Trophoblast cell (in vitro differentiated cells and primary cell): ENCODE data around the gene HOMER3. TPM values are rescaled to one million over a fixed set of nuclear protein-coding genes. Genes with fewer than 3 reads are reported as not detected.

Experiments
- DNase-seq, 2 donors: peaks; one replicate each; pipeline ENCODE4 v3.0.0-alpha.2; 2016
- H2AFZ ChIP-seq: 2 replicates; pipeline ENCODE4 v1.6.1; 2013; ENCODE audit warnings: low read length, moderate library complexity, mild to moderate bottlenecking; ENCODE audit not compliant: insufficient read depth, poor library complexity
- H2AK5ac ChIP-seq: 2 replicates; pipeline ENCODE4 v1.6.1; 2013; ENCODE audit warnings: mild to moderate bottlenecking, low read length
- H2BK120ac ChIP-seq: 2 replicates; pipeline ENCODE4 v1.6.1; 2013; ENCODE audit warnings: low read length, mild to moderate bottlenecking, moderate library complexity; ENCODE audit not compliant: insufficient read depth, poor library complexity
- H2BK12ac ChIP-seq: 2 replicates; pipeline ENCODE4 v1.6.1; 2013; ENCODE audit warnings: mild to moderate bottlenecking, low read length, moderate library complexity
- H2BK5ac ChIP-seq: 2 replicates; pipeline ENCODE4 v1.6.1; 2013; ENCODE audit warnings: low read length, low read depth, moderate library complexity, mild to moderate bottlenecking; ENCODE audit not compliant: poor library complexity
- H3K14ac ChIP-seq: 2 replicates; pipeline ENCODE4 v1.6.1; 2013; ENCODE audit warnings: mild to moderate bottlenecking, low read length
- H3K18ac ChIP-seq: 2 replicates; pipeline ENCODE4 v1.6.1; 2013; ENCODE audit warnings: mild to moderate bottlenecking, low read length
- H3K23ac ChIP-seq: 2 replicates; pipeline ENCODE4 v1.6.1; 2013; ENCODE audit warnings: low read length
- H3K27ac ChIP-seq: 2 replicates; pipeline ENCODE4 v1.5.1; 2013; ENCODE audit warnings: low read depth, mild to moderate bottlenecking, inconsistent platforms, low read length, moderate library complexity
- H3K27me3 ChIP-seq: 2 replicates; pipeline ENCODE4 v1.6.1; 2013; ENCODE audit warnings: inconsistent platforms, mild to moderate bottlenecking, low read length, moderate library complexity; ENCODE audit not compliant: insufficient read depth
- H3K36me3 ChIP-seq, 2 experiments: 1 replicate in 1 of 2; 2 replicates in 1 of 2; pipeline ENCODE4 v1.6.1; 2013; ENCODE audit warnings: low read length in 2 of 2, mild to moderate bottlenecking in 2 of 2, moderate library complexity in 1 of 2; ENCODE audit not compliant: insufficient read depth in 2 of 2, control insufficient read depth in 1 of 2
- H3K4ac ChIP-seq: 2 replicates; pipeline ENCODE4 v1.6.1; 2013; ENCODE audit warnings: low read depth, mild to moderate bottlenecking, low read length, moderate library complexity
- H3K4me1 ChIP-seq, 2 experiments: 1 replicate in 1 of 2; 2 replicates in 1 of 2; pipeline ENCODE4 v1.6.1; 2013; ENCODE audit warnings: low read length in 2 of 2, mild to moderate bottlenecking in 2 of 2, moderate library complexity in 1 of 2; ENCODE audit not compliant: insufficient read depth in 2 of 2, control insufficient read depth in 1 of 2
- H3K4me2 ChIP-seq: 2 replicates; pipeline ENCODE4 v1.6.1; 2013; ENCODE audit warnings: inconsistent platforms, mild to moderate bottlenecking, low read length, moderate library complexity
- H3K4me3 ChIP-seq: 2 replicates; pipeline ENCODE4 v1.5.1; 2013; ENCODE audit warnings: mild to moderate bottlenecking, low read depth, low read length, inconsistent platforms
- H3K79me1 ChIP-seq: one replicate; pipeline ENCODE4 v1.6.1; 2013; ENCODE audit warnings: low read length
- H3K79me2 ChIP-seq: 2 replicates; pipeline ENCODE4 v1.6.1; 2013; ENCODE audit warnings: low read length, mild to moderate bottlenecking; ENCODE audit not compliant: control insufficient read depth, insufficient read depth, poor library complexity
- H3K9ac ChIP-seq: 2 replicates; pipeline ENCODE4 v1.6.1; 2013; ENCODE audit warnings: mild to moderate bottlenecking, low read length
- H3K9me3 ChIP-seq: 2 replicates; pipeline ENCODE4 v1.6.1; 2013; ENCODE audit warnings: low read depth, mild to moderate bottlenecking, control low read depth, inconsistent platforms, low read length; ENCODE audit not compliant: insufficient read depth
- H4K12ac ChIP-seq: 2 replicates; pipeline ENCODE4 v1.6.1; 2013; ENCODE audit warnings: low read depth, mild to moderate bottlenecking, low read length, moderate library complexity
- H4K8ac ChIP-seq: 2 replicates; pipeline ENCODE4 v1.6.1; 2013; ENCODE audit warnings: low read depth, mild to moderate bottlenecking, low read length, moderate library complexity
- H4K91ac ChIP-seq: one replicate; pipeline ENCODE4 v1.6.1; 2013; ENCODE audit warnings: low read depth, mild to moderate bottlenecking, low read length, moderate library complexity
- WGBS: extraction: QIAGEN DNeasy Blood & Tissue Kit; methylation state at CpG from one replicate; pipeline ENCODE4 v1.1.7; 2013; ENCODE audit warnings: missing lambda C conversion rate; ENCODE audit not compliant: insufficient read length, insufficient coverage; ENCODE audit errors: extremely low coverage; 5-methylcytosine and 5-hydroxymethylcytosine counted together
- polyA plus RNA-seq: library from polyadenylated mRNA; stranded (reverse); fragments of 200-250 nt; gene quantifications from 2 replicates; pipeline ENCODE4 v1.2.3, GENCODE V29; 2013

HOMER3 gene
- 29.5 and 31.8 TPM in 2 replicates for polyA plus RNA-seq

GRCh38 chr19:18940769-18941627, at the start of gene HOMER3:
HOMER3 (minus strand) TSS chr19:18941217; CDS start chr19:18938982, 2,235 bp downstream.
- Histone ChIP-seq H3K79me2 (peaks cover 9% of the 10 kb centered on the region), H3K14ac (peak within 1 kb of the TSS; percentile 100), H3K27ac (no peak within 1 kb of the TSS), H4K12ac (peak within 1 kb of the TSS; percentile 92), H3K23ac (no peak within 1 kb of the TSS), H3K4me2 (peak within 1 kb of the TSS; percentile 66), H2BK12ac (peak within 1 kb of the TSS; percentile 44), H3K4ac (peak within 1 kb of the TSS; percentile 90), H3K9me3 (no peaks in the 10 kb centered on the region), H2BK5ac (peak within 1 kb of the TSS; percentile 80), H2BK120ac (peak within 1 kb of the TSS; percentile 99), H2AK5ac (peak within 1 kb of the TSS; percentile 76), H4K91ac (peak within 1 kb of the TSS; percentile 96), H4K8ac (peak within 1 kb of the TSS; percentile 97), H3K27me3 (no peaks in the 10 kb centered on the region), H3K79me1 (peaks cover 10% of the 10 kb centered on the region), H3K9ac (peak within 1 kb of the TSS; percentile 90), H3K18ac (peak within 1 kb of the TSS; percentile 98), H3K4me1 (peaks cover 0 to 8% of the 10 kb centered on the region in 2 experiments), H3K4me3 (peak within 1 kb of the TSS; percentile 82), H3K36me3 (peaks cover 13 to 15% of the 10 kb centered on the region in 2 experiments), H2AFZ (peak within 1 kb of the TSS; percentile 93)
- WGBS, result no CpG with 5 or more reads among the region's 81 CpGs
- peak; percentile 46 to 83 for DNase-seq

DNA sequence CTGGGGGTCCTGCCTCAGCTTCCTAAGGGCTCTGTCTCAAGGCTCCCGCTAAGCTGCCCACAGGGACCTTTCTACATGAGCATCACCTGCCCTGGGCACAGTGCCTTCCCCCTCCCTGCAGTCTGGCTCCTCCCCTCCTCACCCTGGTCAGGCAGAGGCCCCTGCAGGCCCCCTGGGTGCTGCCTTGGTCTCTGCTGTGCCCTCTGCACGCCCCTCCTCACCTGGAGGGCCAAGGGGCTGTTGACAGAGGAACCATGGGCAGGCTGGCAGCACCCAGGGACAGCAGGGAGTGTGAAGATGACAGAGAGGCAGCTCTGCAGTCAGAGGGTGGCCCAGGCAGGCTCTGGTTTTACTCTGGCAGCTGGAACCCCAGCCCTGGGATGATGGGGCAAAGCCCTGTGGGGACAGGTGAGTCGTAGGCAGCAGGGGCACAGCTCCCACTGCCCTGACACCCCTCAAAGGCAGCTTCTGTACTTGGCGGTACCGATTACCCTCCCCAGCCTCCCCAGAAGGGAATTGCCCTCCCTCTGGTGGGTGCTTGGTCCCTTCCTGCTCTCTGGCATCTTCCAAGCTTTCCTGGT, 49.2 kb upstream of the HOMER3 start:
- WGBS, result no CpG with 5 or more reads among the region's 5 CpGs
- no peaks in the 10 kb centered on the region for H3K79me1 ChIP-seq

GRCh38 chr19:18989316-18989715, 48.3 kb upstream of the HOMER3 start:
- Histone ChIP-seq H3K79me1 (no peaks in the 10 kb centered on the region), H4K91ac (no peak overlapping the region), H2BK5ac (no peak overlapping the region), H3K79me2 (no peaks in the 10 kb centered on the region), H3K4me3 (no peak overlapping the region), H4K8ac (no peak overlapping the region), H3K14ac (no peak overlapping the region), H3K4me1 (no peaks in the 10 kb centered on the region), H3K27me3 (no peaks in the 10 kb centered on the region), H3K4ac (no peak overlapping the region), H3K4me2 (no peak overlapping the region), H2BK120ac (no peak overlapping the region), H3K9ac (no peak overlapping the region), H3K27ac (no peak overlapping the region), H4K12ac (no peak overlapping the region), H3K9me3 (no peaks in the 10 kb centered on the region), H3K23ac (no peak overlapping the region), H3K18ac (no peak overlapping the region), H2AK5ac (no peak overlapping the region), H2BK12ac (no peak overlapping the region), H3K36me3 (peaks cover 28 to 30% of the 10 kb centered on the region in 2 experiments), H2AFZ (no peak overlapping the region)
- no peak for DNase-seq
- WGBS, result no CpG with 5 or more reads among the region's 10 CpGs

More for the DNA sequence above, 49.2 kb upstream of the HOMER3 start:
- DNase-seq, result no peak
- no peak overlapping the region for H2AK5ac ChIP-seq
- H2BK12ac ChIP-seq, result no peak overlapping the region
- no peak overlapping the region for H3K18ac ChIP-seq
- H3K79me2 ChIP-seq, result no peaks in the 10 kb centered on the region
- no peak overlapping the region for H4K8ac ChIP-seq
- H3K27me3 ChIP-seq, result no peaks in the 10 kb centered on the region
- H2AFZ ChIP-seq, result no peak overlapping the region
- H3K9me3 ChIP-seq, result no peaks in the 10 kb centered on the region
- no peak overlapping the region for H3K27ac ChIP-seq
- H2BK5ac ChIP-seq, result no peak overlapping the region
- H4K12ac ChIP-seq, result no peak overlapping the region
- no peak overlapping the region for H3K23ac ChIP-seq
- no peak overlapping the region for H3K4ac ChIP-seq
- H3K4me3 ChIP-seq, result no peak overlapping the region
- no peak overlapping the region for H4K91ac ChIP-seq
- H3K14ac ChIP-seq, result no peak overlapping the region
- no peak overlapping the region for H3K4me2 ChIP-seq
- no peak overlapping the region for H2BK120ac ChIP-seq
- peaks cover 35 to 39% of the 10 kb centered on the region in 2 experiments for H3K36me3 ChIP-seq
- H3K4me1 ChIP-seq, result no peaks in the 10 kb centered on the region
- no peak overlapping the region for H3K9ac ChIP-seq

DNA sequence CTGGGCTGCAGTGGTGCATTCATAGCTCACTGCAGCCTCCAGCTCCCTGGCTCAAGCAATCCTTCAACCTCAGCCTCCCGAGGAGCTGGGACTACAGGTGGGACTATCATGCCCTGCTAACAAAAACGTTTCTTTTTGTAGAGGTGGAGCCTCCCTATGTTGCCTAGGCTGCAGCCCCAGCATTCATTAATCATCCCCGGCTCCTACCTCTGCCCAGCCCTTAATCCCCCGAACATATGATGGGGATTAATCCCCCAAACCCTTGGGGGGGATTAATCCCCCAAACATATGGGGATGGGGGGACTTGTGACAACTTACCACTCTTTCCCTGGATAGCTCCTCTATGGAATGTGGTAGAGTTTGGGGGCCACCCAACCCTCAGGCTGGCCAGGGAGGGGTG, 46.4 kb upstream of the HOMER3 start:
- H2AK5ac ChIP-seq, result no peak overlapping the region
- H3K79me2 ChIP-seq, result no peaks in the 10 kb centered on the region
- no peaks in the 10 kb centered on the region for H3K27me3 ChIP-seq
- H3K4me1 ChIP-seq, result no peaks in the 10 kb centered on the region
- no peak overlapping the region for H3K27ac ChIP-seq
- no peak overlapping the region for H2BK12ac ChIP-seq
- no peak overlapping the region for H3K4me2 ChIP-seq
- H2BK120ac ChIP-seq, result no peak overlapping the region
- no peak overlapping the region for H4K91ac ChIP-seq
- H4K12ac ChIP-seq, result no peak overlapping the region
- peaks cover 14% of the 10 kb centered on the region in 2 experiments for H3K36me3 ChIP-seq
- no peaks in the 10 kb centered on the region for H3K79me1 ChIP-seq
- H3K18ac ChIP-seq, result no peak overlapping the region
- H3K9ac ChIP-seq, result no peak overlapping the region
- peaks cover under 1% of the 10 kb centered on the region for H3K9me3 ChIP-seq
- no peak overlapping the region for H3K4me3 ChIP-seq
- WGBS, result no CpG with 5 or more reads among the region's 4 CpGs
- H2AFZ ChIP-seq, result no peak overlapping the region
- no peak overlapping the region for H4K8ac ChIP-seq
- no peak overlapping the region for H3K23ac ChIP-seq
- no peak overlapping the region for H2BK5ac ChIP-seq
- no peak overlapping the region for H3K4ac ChIP-seq
- no peak overlapping the region for H3K14ac ChIP-seq
- no peak for DNase-seq
